Right ventricle myocardium inferior (tissue), 1 donor: ENCODE data around the gene RBBP8. TPM values are rescaled to one million over a fixed set of nuclear protein-coding genes. Genes with fewer than 3 reads are reported as not detected.
"Not testable (repeated sequence)": the region's sequence is repeated elsewhere in the genome, so short reads cannot be mapped to it uniquely, and the experiment has no call there.

ENCODE experiments used
- ATAC-seq: fragments of 200-7000 bp; cut with Tn5 transposase; one replicate; pipeline ENCODE4 v1.9.1; 2020; ENCODE audit warnings: mild to moderate bottlenecking, moderate library complexity
- DNase-seq: peaks from one replicate; pipeline ENCODE4 v3.0.0; 2021; ENCODE audit errors: missing footprints
- intact Hi-C: fragments of 100-400 bp; cut with DNase I; formaldehyde crosslinking; loops from one replicate; pipeline ENCODE4 v1.11.0; 2022
- long read RNA-seq: library from polyadenylated mRNA; unstranded; transcript quantifications from one replicate; pipeline ENCODE4 v2.0.0, GENCODE V29; 2021
- total RNA-seq: library from RNA; stranded (reverse); fragmentation: NEBNext Ultra II Directional; extraction: Animal tissue kit (Norgen Biotek cat#: 25700); gene quantifications from one replicate; pipeline ENCODE4 v1.2.1, GENCODE V29; 2021
- donor health status: DM: no; HTN: yes; CAD: no; lungs with severe emphysema.

RBBP8 gene
- total RNA-seq: 5.1 TPM
- long read RNA-seq: 0 reads

DNA sequence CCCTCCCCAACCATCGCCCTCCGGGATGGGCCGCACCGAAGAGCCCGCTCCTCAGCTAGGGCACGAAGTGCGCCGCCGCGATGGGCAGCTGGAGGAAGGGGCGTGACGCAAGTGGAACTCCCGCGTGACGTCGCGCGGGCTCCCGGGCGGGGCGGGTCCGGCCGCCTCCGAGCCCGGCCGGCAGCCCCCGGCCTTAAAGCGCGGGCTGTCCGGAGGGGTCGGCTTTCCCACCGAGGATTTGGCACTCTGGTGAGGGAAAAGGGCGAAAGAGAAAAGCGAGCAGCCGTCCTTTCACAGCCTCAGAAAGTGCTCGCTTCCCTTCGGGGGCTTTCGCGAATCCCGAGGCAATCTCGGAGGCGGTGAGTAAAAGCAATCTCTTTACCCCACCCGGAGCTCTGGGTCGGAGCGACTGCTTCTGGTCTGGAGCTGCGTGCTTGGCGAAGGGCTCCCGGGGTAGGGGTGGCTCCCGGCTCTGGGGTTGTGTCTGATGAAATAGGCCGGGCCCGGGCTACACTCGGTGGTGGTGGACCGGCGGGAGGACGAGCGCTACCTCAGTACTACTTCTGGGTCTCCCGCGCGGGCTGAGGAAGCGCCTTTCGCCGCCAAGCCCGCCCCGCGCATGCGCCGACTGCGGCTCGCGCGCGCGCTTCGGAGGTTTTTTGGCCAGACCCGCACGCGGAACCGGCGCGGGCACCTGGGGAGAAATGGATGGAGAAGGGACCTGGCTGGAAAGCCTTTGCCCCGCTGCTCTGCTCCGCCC lies at the start of gene RBBP8:
TSS of gene RBBP8 (plus strand) at position 123 of the 760 bp plus-strand sequence. CDS start 3,524 bp downstream, outside the sequence.
- peak; percentile 97 for ATAC-seq
- DNase-seq: peak; percentile 95
- intact Hi-C loops: loop anchor here (2.0 kb wide), 1 partner anchor 49 kb away; no protein-coding TSS in a partner anchor

DNA sequence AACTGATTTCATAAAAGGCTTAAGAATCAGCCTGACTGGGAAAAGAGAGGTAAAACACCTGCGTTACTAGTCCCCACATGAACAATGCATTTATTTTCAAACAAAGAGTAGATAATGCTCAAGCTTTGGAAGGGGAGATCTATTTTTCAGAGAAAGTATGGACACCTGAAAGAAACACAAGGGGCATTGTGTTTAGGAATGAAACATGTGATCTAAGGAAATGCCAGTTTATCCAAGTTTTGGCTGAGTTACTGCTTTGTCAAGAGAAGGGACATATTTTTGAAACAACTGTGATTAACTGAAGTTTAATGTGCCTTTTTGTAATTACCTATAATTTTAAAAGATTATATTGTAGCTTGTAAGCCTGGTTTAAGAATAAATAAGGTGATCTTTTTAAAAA lies 49.3 kb upstream of the RBBP8 start:
- ATAC-seq: no peak
- intact Hi-C loops: no loop called here
- DNase-seq: no peak

DNA sequence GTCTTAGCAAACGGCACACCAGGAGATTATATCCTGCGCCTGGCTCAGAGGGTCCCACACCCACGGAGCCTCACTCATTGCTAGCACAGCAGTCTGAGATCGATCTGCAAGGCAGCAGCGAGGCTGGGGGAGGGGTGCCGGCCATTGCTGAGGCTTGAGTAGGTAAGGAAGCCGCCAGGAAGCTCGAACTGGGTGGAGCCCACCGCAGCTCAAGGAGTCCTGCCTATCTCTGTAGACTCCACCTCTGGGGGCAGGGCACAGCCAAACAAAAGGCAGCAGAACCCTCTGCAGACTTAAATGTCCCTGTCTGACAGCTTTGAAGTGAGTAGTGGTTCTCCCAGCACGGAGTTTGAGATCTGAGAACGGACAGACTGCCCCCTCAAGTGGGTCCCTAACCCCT lies 47.4 kb upstream of the RBBP8 start:
- ATAC-seq, DNase-seq, intact Hi-C loops: not testable (repeated sequence)

GRCh38 chr18:22899421-22899820 lies 33.7 kb upstream of the RBBP8 start:
- DNase-seq (no peak), ATAC-seq (no peak)
- intact Hi-C loops: no loop called here

DNA sequence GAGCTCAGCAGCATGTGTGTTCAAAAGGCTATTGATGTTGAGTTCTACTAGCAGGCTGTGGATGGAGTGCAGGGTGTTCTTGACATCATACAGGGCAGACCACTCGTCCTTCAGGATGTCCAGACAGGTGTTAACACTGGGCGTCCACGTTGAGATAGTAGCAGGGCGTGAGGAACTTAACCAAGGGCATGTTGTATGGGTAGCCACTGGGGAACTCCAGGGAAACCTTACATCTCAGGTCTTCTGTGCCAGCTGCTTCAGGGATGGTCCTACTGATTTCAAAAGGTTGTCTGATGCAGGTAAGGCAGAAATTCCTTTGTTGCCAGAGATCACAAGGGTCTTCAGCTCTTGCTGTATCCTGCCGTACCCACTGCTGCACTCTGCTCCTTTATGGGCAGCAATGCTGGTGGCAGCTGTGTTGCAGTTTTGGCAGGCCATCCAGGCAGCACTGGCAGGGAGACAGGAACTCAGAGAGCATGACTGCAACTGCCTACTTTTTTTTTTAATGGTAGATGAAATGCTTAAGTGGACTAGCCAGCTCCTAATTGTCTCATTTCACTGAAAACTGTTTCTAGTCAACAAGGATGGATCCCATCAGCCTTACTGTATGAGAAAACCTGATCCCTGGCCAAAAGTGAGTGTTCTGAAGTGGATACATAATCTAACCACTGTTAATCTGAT lies 32.4 kb upstream of the RBBP8 start:
- ATAC-seq (no peak), DNase-seq (no peak)
- intact Hi-C loops: no loop called here

DNA sequence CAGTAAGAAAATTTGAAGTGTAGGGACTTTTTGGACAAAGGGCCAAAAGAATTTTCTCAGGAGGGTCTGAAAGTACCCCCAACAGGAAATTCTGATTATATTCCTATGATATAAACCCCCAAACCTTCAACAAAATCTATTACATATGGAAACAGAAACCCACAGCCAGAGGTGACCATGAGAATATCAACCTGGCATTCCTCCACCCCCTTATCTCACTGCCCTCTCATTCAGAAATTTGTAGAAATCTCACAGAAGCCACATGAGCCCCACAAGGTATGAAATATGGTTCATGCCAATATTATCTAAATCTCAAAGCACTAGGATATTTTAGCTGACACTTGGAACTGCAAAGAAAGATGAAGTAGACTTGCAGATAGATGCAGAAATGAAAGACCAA lies 31.0 kb upstream of the RBBP8 start:
- DNase-seq: no peak
- intact Hi-C loops: no loop called here
- ATAC-seq: no peak

- ATAC-seq, intact Hi-C loops, DNase-seq: not testable (repeated sequence)
Measured at GRCh38 chr18:22903248-22903647, 29.9 kb upstream of the RBBP8 start.

GRCh38 chr18:22912149-22912548 lies 21.0 kb upstream of the RBBP8 start:
- intact Hi-C loops: no loop called here
- DNase-seq (no peak), ATAC-seq (no peak)

- no peak for DNase-seq
- ATAC-seq: no peak
- intact Hi-C loops: no loop called here
Measured at GRCh38 chr18:22912835-22913234, 20.3 kb upstream of the RBBP8 start.

DNA sequence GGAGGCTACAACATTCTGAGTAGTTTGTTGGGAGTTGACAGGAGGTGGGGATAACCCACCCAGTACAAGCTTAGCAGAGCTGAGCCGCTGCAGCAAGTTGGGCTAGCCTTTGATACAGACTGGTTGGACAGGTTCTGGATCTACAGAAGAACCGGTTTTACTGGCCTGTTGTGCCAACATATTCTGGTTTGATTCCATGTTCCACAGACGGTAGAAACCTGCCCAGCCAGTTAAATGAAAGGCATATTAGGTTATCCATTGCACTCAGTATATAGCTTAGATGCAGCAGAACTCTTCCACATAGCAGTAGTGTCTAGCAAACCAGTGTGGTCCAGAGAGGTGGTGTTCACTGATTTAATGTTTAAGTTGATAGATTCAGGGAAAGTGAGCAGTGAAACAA lies 19.3 kb upstream of the RBBP8 start:
- no peak for ATAC-seq
- intact Hi-C loops: no loop called here
- DNase-seq: no peak

- intact Hi-C loops: no loop called here
- DNase-seq (no peak), ATAC-seq (no peak)
Measured at GRCh38 chr18:22914633-22915032, 18.5 kb upstream of the RBBP8 start.

DNA sequence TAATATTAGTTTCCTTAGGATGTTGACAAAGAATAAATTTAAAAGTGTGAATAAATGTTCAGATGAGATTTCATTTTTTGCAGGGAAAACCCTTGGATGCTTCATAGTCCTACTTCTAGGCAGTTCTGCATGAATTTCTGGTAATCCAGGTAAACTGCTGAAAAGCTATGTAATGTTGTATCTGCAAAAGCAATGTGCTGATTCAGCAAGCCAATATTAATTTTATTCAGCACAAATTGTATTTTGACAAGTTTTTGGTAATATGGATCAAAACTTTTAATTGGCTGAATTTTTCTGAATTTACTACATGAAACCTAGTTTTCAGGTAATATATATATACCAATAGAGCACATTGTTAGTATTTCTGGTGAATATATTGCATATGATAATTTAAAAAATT lies 17.8 kb upstream of the RBBP8 start:
- DNase-seq (no peak), ATAC-seq (no peak)
- intact Hi-C loops: no loop called here

DNA sequence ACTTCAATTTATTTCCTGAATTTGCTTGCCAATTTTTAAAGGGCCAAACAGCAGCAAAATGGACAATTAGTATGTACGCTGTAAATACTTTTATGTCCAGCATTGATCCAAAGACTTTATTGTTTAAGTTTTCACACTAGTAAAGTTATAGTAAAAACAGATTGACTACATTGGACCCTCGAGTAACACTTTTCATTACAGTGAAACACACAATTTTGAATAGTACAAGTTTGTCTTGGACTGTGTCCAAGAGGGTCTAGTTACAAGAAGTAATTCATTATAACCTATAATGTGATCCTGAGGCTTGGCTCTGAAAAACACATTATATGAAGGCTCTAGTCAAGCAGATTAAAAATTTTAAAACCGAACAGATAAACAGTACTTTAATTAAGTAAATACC lies 11.4 kb upstream of the RBBP8 start:
- ATAC-seq (no peak), DNase-seq (no peak)
- intact Hi-C loops: no loop called here

- intact Hi-C loops: no loop called here
- no peak for ATAC-seq
Measured at GRCh38 chr18:22924589-22924988, 8.5 kb upstream of the RBBP8 start.

GRCh38 chr18:22926454-22926853 lies 6.7 kb upstream of the RBBP8 start:
- DNase-seq (no peak), ATAC-seq (no peak)
- intact Hi-C loops: no loop called here

More at GRCh38 chr18:22924589-22924988, 8.5 kb upstream of the RBBP8 start:
- no peak for DNase-seq

DNA sequence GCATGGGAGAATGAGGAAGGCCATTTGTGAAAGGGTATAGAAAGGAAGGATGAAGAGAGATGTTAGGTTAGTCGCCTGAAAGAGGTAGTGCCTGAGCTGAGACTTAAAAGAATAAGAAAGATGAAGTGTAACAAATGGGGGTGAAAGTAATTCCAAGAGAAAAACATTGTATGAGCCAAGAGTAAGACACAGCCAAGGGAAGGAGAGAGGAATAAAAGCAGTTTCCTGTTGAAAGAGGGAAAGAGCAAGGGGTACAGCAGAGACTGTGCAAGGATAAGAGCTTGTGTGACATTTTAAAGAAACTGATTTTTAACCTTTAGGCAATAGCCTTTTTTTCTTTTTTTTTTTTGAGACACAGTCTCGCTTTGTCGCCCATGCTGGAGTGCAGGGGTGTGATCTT lies 4.8 kb upstream of the RBBP8 start:
- DNase-seq (no peak), ATAC-seq (no peak)
- intact Hi-C loops: no loop called here

- intact Hi-C loops: no loop called here
- DNase-seq: no peak
- no peak for ATAC-seq
Measured at GRCh38 chr18:22930089-22930713, 2.9 kb upstream of the RBBP8 start.

DNA sequence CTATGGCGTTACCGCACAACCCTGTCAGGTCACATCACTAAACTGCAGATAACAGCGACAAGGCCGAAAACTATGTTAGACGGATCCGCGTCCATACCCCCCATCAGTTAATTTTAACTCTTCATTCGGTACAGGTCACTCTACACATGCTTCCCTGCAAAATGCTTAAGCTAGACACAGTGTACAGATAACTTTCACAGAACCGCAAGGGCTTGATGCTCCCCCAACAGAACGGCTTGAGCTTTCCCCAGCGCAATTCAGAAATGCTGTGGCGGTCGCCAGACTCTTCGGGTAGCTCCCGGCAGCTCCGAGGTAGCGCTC lies 283 bp upstream of the RBBP8 start:
- DNase-seq (no peak), ATAC-seq (peak; percentile 26)
- intact Hi-C loops: loop anchor here (2.0 kb wide), 1 partner anchor 50 kb away; no protein-coding TSS in a partner anchor

- DNase-seq: no peak
- ATAC-seq: no peak
- intact Hi-C loops: loop anchor here (2.0 kb wide), 1 partner anchor 49 kb away; no protein-coding TSS in a partner anchor
Measured at GRCh38 chr18:22933966-22934423, 867 bp downstream of the RBBP8 start.

- intact Hi-C loops: no loop called here
- ATAC-seq (no peak), DNase-seq (no peak)
Measured at GRCh38 chr18:22934789-22935188, 1.7 kb downstream of the RBBP8 start.
